MM.1S (cell line): Measurements from ENCODE around the gene NR2E1.

ENCODE experiments used
- EZH2phosphoT487 ChIP-seq: fragments of 300-600 bp; sonication (generic); IDR thresholded peaks from 2 replicates; pipeline ENCODE4 v1.6.1; 2018; ENCODE audit warnings: antibody characterized with exemption, low read length
- TF ChIP-seq, protein P1 (sequence below): fragments of 300-600 bp; sonication (generic); IDR thresholded peaks from 2 replicates; pipeline ENCODE4 v1.5.1; 2016; ENCODE audit warnings: antibody characterized with exemption, low read length, mixed read lengths

- TF ChIP-seq, protein P1, sequence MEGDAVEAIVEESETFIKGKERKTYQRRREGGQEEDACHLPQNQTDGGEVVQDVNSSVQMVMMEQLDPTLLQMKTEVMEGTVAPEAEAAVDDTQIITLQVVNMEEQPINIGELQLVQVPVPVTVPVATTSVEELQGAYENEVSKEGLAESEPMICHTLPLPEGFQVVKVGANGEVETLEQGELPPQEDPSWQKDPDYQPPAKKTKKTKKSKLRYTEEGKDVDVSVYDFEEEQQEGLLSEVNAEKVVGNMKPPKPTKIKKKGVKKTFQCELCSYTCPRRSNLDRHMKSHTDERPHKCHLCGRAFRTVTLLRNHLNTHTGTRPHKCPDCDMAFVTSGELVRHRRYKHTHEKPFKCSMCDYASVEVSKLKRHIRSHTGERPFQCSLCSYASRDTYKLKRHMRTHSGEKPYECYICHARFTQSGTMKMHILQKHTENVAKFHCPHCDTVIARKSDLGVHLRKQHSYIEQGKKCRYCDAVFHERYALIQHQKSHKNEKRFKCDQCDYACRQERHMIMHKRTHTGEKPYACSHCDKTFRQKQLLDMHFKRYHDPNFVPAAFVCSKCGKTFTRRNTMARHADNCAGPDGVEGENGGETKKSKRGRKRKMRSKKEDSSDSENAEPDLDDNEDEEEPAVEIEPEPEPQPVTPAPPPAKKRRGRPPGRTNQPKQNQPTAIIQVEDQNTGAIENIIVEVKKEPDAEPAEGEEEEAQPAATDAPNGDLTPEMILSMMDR = no peak
- no peak for TF ChIP-seq EZH2phosphoT487
Measured at GRCh38 chr6:108207013-108207412, 41.2 kb downstream of the NR2E1 start.
